PC-3 (cell line): ENCODE results near the gene KSR2. TPM values are rescaled to one million over a fixed set of nuclear protein-coding genes. Genes with fewer than 3 reads are reported as not detected.

Experiments used
- ATAC-seq: fragments of 200-7000 bp; cut with Tn5 transposase; 2 replicates; pipeline ENCODE4 v1.9.1; 2020; ENCODE audit warnings: mild to moderate bottlenecking, moderate library complexity
- BruUV-seq: library from RNA; stranded (reverse); fragments of 400-500 nt; replicated peaks from 2 replicates; lab custom pipeline; 2021; lab: Mats Ljungman, UMichigan
- CTCF ChIA-PET: fragments of 300-600 bp; sonication (Branson Sonifier 250); formaldehyde crosslinking; loops from one replicate; lab custom pipeline; 2022; ENCODE audit warnings: antibody characterized with exemption; lab: Charles Lee
- POLR2A ChIA-PET: fragments of 300-600 bp; sonication (Branson Sonifier 250); formaldehyde crosslinking; loops from one replicate; lab custom pipeline; 2022; ENCODE audit warnings: antibody characterized with exemption; ENCODE audit not compliant: unreplicated experiment; lab: Charles Lee
- DNase-seq: peaks from one replicate; pipeline ENCODE4 v3.0.0-alpha.2; 2015
- H2AFZ ChIP-seq: fragments of 300-600 bp; sonication (generic); 2 replicates; pipeline ENCODE4 v1.6.0; 2016; ENCODE audit warnings: antibody characterized with exemption, low read length
- H3F3A ChIP-seq: fragments of 300-600 bp; sonication (generic); one replicate; pipeline ENCODE4 v1.6.0; 2017; ENCODE audit warnings: antibody characterized with exemption, low read length, control low read depth, mild to moderate bottlenecking; ENCODE audit not compliant: unreplicated experiment
- H3K27ac ChIP-seq: fragments of 300-600 bp; sonication (generic); 2 replicates; pipeline ENCODE4 v1.5.1; 2016; ENCODE audit warnings: mild to moderate bottlenecking, low read length
- H3K27me3 ChIP-seq: fragments of 300-600 bp; sonication (generic); 2 replicates; pipeline ENCODE4 v1.6.1; 2016; ENCODE audit warnings: low read length, mixed read lengths
- H3K36me3 ChIP-seq: fragments of 300-600 bp; sonication (generic); 2 replicates; pipeline ENCODE4 v1.6.1; 2016; ENCODE audit warnings: low read depth, mixed run types, low read length, mixed read lengths
- H3K4me1 ChIP-seq: fragments of 300-600 bp; sonication (generic); 2 replicates; pipeline ENCODE4 v1.5.1; 2016; ENCODE audit warnings: low read length; ENCODE audit not compliant: insufficient read depth
- H3K4me2 ChIP-seq: fragments of 300-600 bp; sonication (generic); 2 replicates; pipeline ENCODE4 v1.6.0; 2016; ENCODE audit warnings: low read length
- H3K4me3 ChIP-seq: fragments of 300-600 bp; sonication (generic); 2 replicates; pipeline ENCODE4 v1.5.1; 2016; ENCODE audit warnings: mild to moderate bottlenecking, low read length, mixed read lengths
- H3K79me2 ChIP-seq: fragments of 300-600 bp; sonication (generic); 2 replicates; pipeline ENCODE4 v1.6.1; 2017; ENCODE audit warnings: low read length, mixed read lengths
- H3K9ac ChIP-seq: fragments of 300-600 bp; sonication (generic); 2 replicates; pipeline ENCODE4 v1.6.0; 2016; ENCODE audit warnings: mild to moderate bottlenecking, low read length
- H3K9me2 ChIP-seq: fragments of 300-600 bp; sonication (generic); replicated peaks from 2 replicates; pipeline ENCODE4 v1.6.1; 2016; ENCODE audit warnings: mixed run types, low read length, mixed read lengths
- H3K9me3 ChIP-seq: fragments of 300-600 bp; sonication (generic); 2 replicates; pipeline ENCODE4 v1.6.1; 2016; ENCODE audit warnings: low read length, mixed read lengths
- H4K20me1 ChIP-seq: fragments of 300-600 bp; sonication (generic); 2 replicates; pipeline ENCODE4 v1.6.1; 2016; ENCODE audit warnings: low read length, mixed read lengths
- EZH2 ChIP-seq: fragments of 300-600 bp; sonication (generic); IDR thresholded peaks from one replicate; pipeline ENCODE4 v1.6.1; 2017; ENCODE audit warnings: antibody characterized with exemption, mild to moderate bottlenecking, low read length; ENCODE audit not compliant: unreplicated experiment
- EZH2phosphoT487 ChIP-seq: fragments of 300-600 bp; sonication (generic); IDR thresholded peaks from 2 replicates; pipeline ENCODE4 v1.6.1; 2018; ENCODE audit warnings: mild to moderate bottlenecking, antibody characterized with exemption, low read length, borderline replicate concordance
- intact Hi-C: fragments of 100-400 bp; cut with micrococcal nuclease; formaldehyde crosslinking; loops from 2 replicates; pipeline ENCODE4 v1.9.0; 2023
- total RNA-seq: library from RNA; depleted of rRNA; stranded (reverse); fragments of >200 nt; gene quantifications from 2 replicates; pipeline ENCODE4 v1.2.3, GENCODE V29; 2014
- TF ChIP-seq, protein P1 (sequence below): fragments of 300-600 bp; sonication (generic); conservative IDR thresholded peaks from 2 replicates; pipeline ENCODE4 v1.5.1; 2017; ENCODE audit warnings: antibody characterized with exemption, low read depth, mild to moderate bottlenecking, low read length

KSR2 gene
- total RNA-seq, 1 experiment from 2014 or later, result 0.80 TPM

DNA sequence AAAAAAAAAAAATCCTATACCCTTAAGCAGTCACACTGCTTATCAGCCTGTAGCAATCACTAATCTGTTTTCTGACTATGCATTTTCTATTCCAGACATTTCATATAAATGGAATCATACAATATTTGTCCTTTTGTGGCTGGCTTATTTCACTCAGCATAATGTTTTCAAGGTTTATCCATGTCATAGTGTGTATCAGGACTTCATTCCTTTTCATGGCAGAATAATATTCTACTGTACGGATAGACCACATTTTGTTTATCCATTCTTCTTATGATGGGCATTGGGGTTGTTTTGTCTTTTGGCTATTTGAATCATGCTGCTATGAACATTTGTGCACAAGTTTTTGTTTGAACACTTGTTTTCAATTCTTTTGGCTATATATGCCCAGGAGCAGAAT is 8.6 kb upstream of the KSR2 start:
- Histone ChIP-seq H3K4me3 (no peak overlapping the region), H3F3A (no peaks in the 10 kb centered on the region), H3K9me3 (no peaks in the 10 kb centered on the region), H2AFZ (no peak overlapping the region), H3K27ac (no peak overlapping the region), H3K79me2 (no peaks in the 10 kb centered on the region), H3K9me2 (no peaks in the 10 kb centered on the region), H4K20me1 (no peaks in the 10 kb centered on the region), H3K9ac (no peak overlapping the region), H3K27me3 (no peaks in the 10 kb centered on the region), H3K4me1 (no peaks in the 10 kb centered on the region), H3K4me2 (no peak overlapping the region), H3K36me3 (no peaks in the 10 kb centered on the region)
- ATAC-seq, result no peak
- ChIA-PET CTCF (no interaction called here), POLR2A (no interaction called here)
- intact Hi-C loops, result no loop called here
- no TSS peak for BruUV-seq
- TF ChIP-seq EZH2 (no peak), EZH2phosphoT487 (no peak)
- TF ChIP-seq, protein P1, sequence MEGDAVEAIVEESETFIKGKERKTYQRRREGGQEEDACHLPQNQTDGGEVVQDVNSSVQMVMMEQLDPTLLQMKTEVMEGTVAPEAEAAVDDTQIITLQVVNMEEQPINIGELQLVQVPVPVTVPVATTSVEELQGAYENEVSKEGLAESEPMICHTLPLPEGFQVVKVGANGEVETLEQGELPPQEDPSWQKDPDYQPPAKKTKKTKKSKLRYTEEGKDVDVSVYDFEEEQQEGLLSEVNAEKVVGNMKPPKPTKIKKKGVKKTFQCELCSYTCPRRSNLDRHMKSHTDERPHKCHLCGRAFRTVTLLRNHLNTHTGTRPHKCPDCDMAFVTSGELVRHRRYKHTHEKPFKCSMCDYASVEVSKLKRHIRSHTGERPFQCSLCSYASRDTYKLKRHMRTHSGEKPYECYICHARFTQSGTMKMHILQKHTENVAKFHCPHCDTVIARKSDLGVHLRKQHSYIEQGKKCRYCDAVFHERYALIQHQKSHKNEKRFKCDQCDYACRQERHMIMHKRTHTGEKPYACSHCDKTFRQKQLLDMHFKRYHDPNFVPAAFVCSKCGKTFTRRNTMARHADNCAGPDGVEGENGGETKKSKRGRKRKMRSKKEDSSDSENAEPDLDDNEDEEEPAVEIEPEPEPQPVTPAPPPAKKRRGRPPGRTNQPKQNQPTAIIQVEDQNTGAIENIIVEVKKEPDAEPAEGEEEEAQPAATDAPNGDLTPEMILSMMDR, result no peak
- no peak for DNase-seq

- Histone ChIP-seq H3K4me2 (no peak overlapping the region), H3K27ac (no peak overlapping the region), H3K36me3 (no peaks in the 10 kb centered on the region), H4K20me1 (no peaks in the 10 kb centered on the region), H3K27me3 (no peaks in the 10 kb centered on the region), H3F3A (no peaks in the 10 kb centered on the region), H3K9ac (no peak overlapping the region), H3K9me2 (no peaks in the 10 kb centered on the region), H3K79me2 (no peaks in the 10 kb centered on the region), H2AFZ (no peak overlapping the region), H3K4me1 (peaks cover 2% of the 10 kb centered on the region), H3K4me3 (no peak overlapping the region), H3K9me3 (peaks cover 4% of the 10 kb centered on the region; the same call in 1 of the 2 replicates)
- TF ChIP-seq EZH2phosphoT487, result no peak
- no peak for TF ChIP-seq EZH2
- TF ChIP-seq, protein P1, result no peak
- no TSS peak for BruUV-seq
- CTCF ChIA-PET, result no interaction called here
- POLR2A ChIA-PET, result no interaction called here
- DNase-seq, result no peak
- ATAC-seq, result no peak
- intact Hi-C loops, result no loop called here
Measured at GRCh38 chr12:117975006-117975405, 6.2 kb upstream of the KSR2 start.

DNA sequence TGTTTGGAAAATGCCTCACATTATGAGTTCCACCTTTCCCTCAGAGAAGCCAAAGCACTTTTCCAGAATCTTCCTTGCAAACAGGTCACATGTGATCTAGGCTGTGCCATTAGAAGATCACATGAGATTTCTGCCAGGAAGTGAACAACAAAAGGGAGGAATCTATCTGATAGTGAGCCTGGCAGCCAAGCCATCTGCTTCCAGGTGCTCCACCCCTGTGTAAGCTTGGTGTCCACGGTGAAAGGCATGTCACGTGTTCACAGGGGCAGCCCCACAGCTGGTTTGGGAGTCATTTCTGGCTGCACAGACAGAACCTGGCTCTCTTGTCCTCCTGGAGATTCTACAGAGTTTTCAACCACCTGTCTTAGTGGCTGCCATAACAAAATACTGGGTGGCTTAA is 3.5 kb upstream of the KSR2 start:
- ATAC-seq, result no peak
- Histone ChIP-seq H4K20me1 (no peaks in the 10 kb centered on the region), H3K36me3 (no peaks in the 10 kb centered on the region), H3K4me2 (no peak overlapping the region), H3K9me3 (peaks cover 4% of the 10 kb centered on the region; the same call in 1 of the 2 replicates), H3F3A (no peaks in the 10 kb centered on the region), H2AFZ (no peak overlapping the region), H3K27ac (no peak overlapping the region), H3K79me2 (0 out of 2 replicates have a peak, but pooled peaks cover 7% of the 10 kb centered on the region), H3K9me2 (no peaks in the 10 kb centered on the region), H3K4me3 (no peak overlapping the region), H3K4me1 (peaks cover 18% of the 10 kb centered on the region), H3K27me3 (no peaks in the 10 kb centered on the region), H3K9ac (no peak overlapping the region)
- no TSS peak for BruUV-seq
- intact Hi-C loops, result no loop called here
- POLR2A ChIA-PET, result no interaction called here
- DNase-seq, result no peak
- TF ChIP-seq, protein P1, result no peak
- no peak for TF ChIP-seq EZH2
- no peak for TF ChIP-seq EZH2phosphoT487
- CTCF ChIA-PET, result no interaction called here
